ENCODE results near the gene CLDN19.

The CLDN19 gene

DNA sequence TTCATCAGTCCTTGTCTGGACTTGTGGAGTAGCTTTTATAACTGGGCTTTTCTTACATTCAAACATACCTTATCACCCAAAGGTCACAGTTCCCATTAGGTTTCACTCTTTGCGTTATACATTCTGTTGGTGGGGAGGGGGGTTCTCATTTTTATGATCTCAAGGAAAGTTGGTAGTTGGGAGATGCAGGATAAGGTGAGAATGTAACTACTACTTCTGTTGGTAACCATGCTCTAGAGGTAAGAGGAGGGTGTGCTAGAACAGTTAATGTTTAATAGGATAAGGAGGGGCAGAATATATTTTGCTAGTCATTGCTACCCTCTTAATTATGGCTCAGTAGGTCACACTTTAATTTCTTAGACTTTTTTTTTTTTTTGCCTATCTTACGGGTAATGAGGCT lies 47.1 kb downstream of the CLDN19 start:
- no peak for FAIRE-seq

DNA sequence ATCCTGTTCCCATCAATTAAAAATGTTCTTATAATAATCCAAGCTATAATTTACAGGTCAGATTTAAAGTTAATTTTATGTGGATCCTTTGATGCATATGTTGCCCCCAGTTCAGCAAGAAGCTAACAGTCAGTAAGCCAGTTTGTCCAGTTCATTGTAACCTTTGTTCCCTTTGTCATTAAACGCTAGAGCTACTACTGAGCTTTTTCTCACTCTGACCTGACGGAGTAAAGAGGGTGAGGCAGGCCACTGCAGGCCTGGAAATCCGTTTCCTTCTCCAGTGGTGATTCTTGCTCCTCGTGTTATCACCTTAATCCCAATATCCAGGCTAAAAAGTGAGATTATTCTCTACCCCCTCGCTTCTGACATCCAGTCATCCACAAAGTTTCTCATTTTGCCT lies 47.6 kb downstream of the CLDN19 start:
- FAIRE-seq: no peak

DNA sequence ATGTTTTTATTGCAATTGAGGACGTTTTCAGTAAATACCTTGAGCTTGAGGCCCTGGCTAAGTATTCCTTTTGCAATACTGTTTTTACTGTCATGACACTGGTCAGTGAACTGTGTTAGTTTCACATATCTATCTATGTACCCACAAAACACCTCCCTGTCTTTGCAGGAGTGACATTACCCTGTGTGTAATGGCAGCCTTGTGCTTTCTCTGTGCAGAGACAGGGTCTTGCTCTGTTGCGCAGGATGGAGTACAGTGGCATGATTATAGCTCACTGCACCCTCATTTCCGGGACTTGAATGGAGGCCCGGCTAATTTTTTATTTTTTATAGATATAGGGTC lies 48.9 kb downstream of the CLDN19 start:
- FAIRE-seq: no peak

DNA sequence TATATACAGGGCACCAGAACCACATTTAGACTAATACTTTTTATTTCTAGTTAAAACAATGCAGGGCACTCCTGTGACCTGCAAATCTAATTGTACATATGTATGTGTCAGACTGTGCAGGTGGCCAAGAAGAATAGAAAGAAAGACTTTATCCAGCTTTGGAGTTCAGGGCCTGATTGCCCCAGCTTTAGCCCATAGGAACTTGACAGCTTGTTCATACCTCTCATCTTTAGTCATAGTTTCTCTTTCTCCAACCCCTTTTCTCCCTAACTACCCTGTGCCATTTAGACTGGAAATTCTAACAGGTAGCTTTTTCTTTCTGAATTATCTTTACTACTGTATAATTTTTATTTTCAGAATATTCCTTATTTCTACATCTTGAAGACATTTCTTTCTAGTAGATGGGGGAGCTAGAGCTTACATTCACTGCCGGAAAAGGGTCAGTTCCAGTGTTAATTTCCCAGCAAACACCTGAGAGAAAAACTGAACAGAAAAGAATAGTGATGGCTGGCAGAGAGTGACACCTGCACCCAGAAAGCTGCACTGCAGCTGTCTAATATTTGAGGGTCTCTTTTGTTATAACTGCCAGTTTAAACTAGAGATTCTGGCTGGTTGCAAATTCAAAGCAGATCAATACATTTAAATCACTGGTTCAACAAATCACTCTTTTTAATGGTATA lies 49.4 kb downstream of the CLDN19 start:
- FAIRE-seq: no peak

GRCh38 chr1:42689912-42690311 lies 50.1 kb downstream of the CLDN19 start:
- no peak for FAIRE-seq

GRCh38 chr1:42686418-42686817 lies 53.6 kb downstream of the CLDN19 start:
- no peak for FAIRE-seq

GRCh38 chr1:42684139-42684538 lies 55.9 kb downstream of the CLDN19 start:
- no peak for FAIRE-seq

All from colon (tissue), 2 donors.